Astrocyte (in vitro differentiated cells and primary cell): ENCODE measurements around the gene PRRT2. TPM values are rescaled to one million over a fixed set of nuclear protein-coding genes. Genes with fewer than 3 reads are reported as not detected.

Experiments
- DNase-seq: peaks from one replicate; pipeline ENCODE4 v3.0.0-alpha.2; 2010; ENCODE audit warnings: low read depth
- FAIRE-seq: peaks from 2 replicates; lab custom pipeline; 2011; peaks lifted over from hg19 to GRCh38; lab: Jason Lieb, UNC
- H2AFZ ChIP-seq: 2 replicates; pipeline ENCODE4 v1.6.0; 2012; ENCODE audit warnings: low read depth, low read length, inconsistent platforms
- H3K27ac ChIP-seq: 2 replicates; pipeline ENCODE4 v1.5.1; 2011; ENCODE audit warnings: low read depth, low read length, inconsistent platforms
- H3K27me3 ChIP-seq: 2 replicates; pipeline ENCODE4 v1.6.0; 2011; ENCODE audit warnings: low read length, inconsistent platforms; ENCODE audit not compliant: insufficient read depth
- H3K36me3 ChIP-seq: 2 replicates; pipeline ENCODE4 v1.5.1; 2011; ENCODE audit warnings: low read length, inconsistent platforms; ENCODE audit not compliant: insufficient read depth
- H3K4me1 ChIP-seq: 2 replicates; pipeline ENCODE4 v1.5.1; 2011; ENCODE audit warnings: low read length, inconsistent platforms; ENCODE audit not compliant: insufficient read depth
- H3K4me2 ChIP-seq: 2 replicates; pipeline ENCODE4 v1.6.0; 2012; ENCODE audit warnings: low read length, inconsistent platforms
- H3K4me3 ChIP-seq: 2 replicates; pipeline ENCODE4 v1.5.1; 2011; ENCODE audit warnings: low read depth, mild to moderate bottlenecking, low read length, inconsistent platforms; ENCODE audit not compliant: insufficient read depth
- H3K79me2 ChIP-seq: 2 replicates; pipeline ENCODE4 v1.6.0; 2012; ENCODE audit warnings: mild to moderate bottlenecking, low read length, inconsistent platforms; ENCODE audit not compliant: insufficient read depth
- H3K9ac ChIP-seq: 2 replicates; pipeline ENCODE4 v1.6.0; 2012; ENCODE audit warnings: mild to moderate bottlenecking, low read length, inconsistent platforms
- H3K9me3 ChIP-seq: 2 replicates; pipeline ENCODE4 v1.5.1; 2012; ENCODE audit warnings: low read depth, mild to moderate bottlenecking, low read length, inconsistent platforms; ENCODE audit not compliant: insufficient read depth
- H4K20me1 ChIP-seq: 2 replicates; pipeline ENCODE4 v1.6.0; 2012; ENCODE audit warnings: low read length, inconsistent platforms; ENCODE audit not compliant: insufficient read depth
- H3K27ac Mint-ChIP-seq: one replicate; pipeline ENCODE4 v1.8.0; 2021; ENCODE audit warnings: mild to moderate bottlenecking, mixed read lengths; ENCODE audit not compliant: unreplicated experiment
- H3K27me3 Mint-ChIP-seq: one replicate; pipeline ENCODE4 v1.8.0; 2021; ENCODE audit warnings: low read depth, mixed read lengths; ENCODE audit not compliant: unreplicated experiment
- H3K36me3 Mint-ChIP-seq: one replicate; pipeline ENCODE4 v1.8.0; 2021; ENCODE audit warnings: low read depth, mixed read lengths; ENCODE audit not compliant: unreplicated experiment
- H3K4me1 Mint-ChIP-seq: one replicate; pipeline ENCODE4 v1.8.0; 2021; ENCODE audit warnings: low read depth, mixed read lengths; ENCODE audit not compliant: unreplicated experiment
- H3K4me3 Mint-ChIP-seq: one replicate; pipeline ENCODE4 v1.8.0; 2021; ENCODE audit warnings: mild to moderate bottlenecking, moderate library complexity, mixed read lengths; ENCODE audit not compliant: unreplicated experiment
- H3K9me3 Mint-ChIP-seq: one replicate; pipeline ENCODE4 v1.8.0; 2021; ENCODE audit warnings: mild to moderate bottlenecking, mixed read lengths; ENCODE audit not compliant: unreplicated experiment
- EZH2 ChIP-seq: IDR thresholded peaks from 2 replicates; pipeline ENCODE4 v1.6.1; 2012; ENCODE audit warnings: mild to moderate bottlenecking, low read length, inconsistent platforms; ENCODE audit not compliant: insufficient read depth
- total RNA-seq: library from RNA; stranded (reverse); gene quantifications from 2 replicates; pipeline ENCODE4 v1.2.1, GENCODE V29; 2021
- TF ChIP-seq, protein P1 (sequence below): IDR thresholded peaks from 2 replicates; pipeline ENCODE4 v1.5.1; 2011; ENCODE audit warnings: low read depth, mild to moderate bottlenecking, inconsistent platforms, low read length, moderate library complexity; ENCODE audit not compliant: insufficient read depth

Gene PRRT2
- total RNA-seq, 1 donor from 2014 or later: 6.2 TPM

DNA sequence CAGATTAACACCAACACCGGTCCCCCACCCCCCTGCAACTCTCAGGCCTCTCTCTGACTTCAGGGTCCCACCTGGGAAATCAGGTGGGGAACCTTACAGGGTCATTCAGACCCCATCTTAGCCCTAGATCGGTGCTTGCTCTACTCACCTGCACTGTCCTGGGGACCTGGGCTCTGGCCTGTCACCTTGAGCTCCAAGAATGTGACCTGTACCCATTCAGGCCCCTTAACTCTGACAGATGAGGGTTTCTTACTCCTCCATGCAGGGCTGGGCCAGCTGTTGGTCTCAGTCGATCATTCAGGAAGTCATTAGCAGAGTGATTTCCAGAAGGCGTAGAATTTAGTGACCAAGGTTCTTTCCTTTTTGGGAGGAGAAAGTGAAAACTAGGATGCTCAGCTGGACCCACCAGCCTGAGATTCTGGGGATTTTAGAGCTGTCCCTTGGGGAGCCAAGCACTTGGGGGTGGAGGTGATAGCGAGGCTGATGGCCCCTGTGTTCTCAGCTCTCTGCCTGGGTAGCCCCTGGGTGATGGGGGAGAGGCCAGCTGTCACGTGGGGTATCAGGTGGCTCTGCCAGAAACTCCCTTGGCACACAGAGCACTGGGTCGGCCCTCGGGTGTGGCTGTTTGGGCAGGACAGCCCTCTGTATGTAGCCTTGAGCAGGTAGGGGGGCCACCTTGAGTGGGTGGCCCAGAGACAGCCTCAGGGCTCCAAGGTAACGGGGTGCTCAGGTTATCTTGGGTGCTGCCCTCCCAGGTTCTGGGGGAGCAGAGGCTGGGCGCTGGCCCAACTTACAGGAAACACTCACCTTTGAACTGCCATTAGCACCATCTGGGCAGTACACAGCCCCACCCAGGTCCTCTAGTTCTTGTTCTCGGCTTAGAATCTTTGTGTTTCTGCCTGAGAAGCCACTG, 9.0 kb downstream of the PRRT2 start:
- Mint-ChIP-seq H3K36me3 (peaks cover 8% of the 10 kb centered on the region), H3K27me3 (no peaks in the 10 kb centered on the region), H3K9me3 (no peaks in the 10 kb centered on the region), H3K4me1 (peaks cover 34% of the 10 kb centered on the region), H3K4me3 (peak overlapping the region; percentile 87), H3K27ac (peak overlapping the region; percentile 15)
- Histone ChIP-seq H2AFZ (no peak overlapping the region), H3K4me2 (peak overlapping the region; percentile 92), H4K20me1 (peaks cover 20% of the 10 kb centered on the region), H3K4me1 (peaks cover 62% of the 10 kb centered on the region), H3K27me3 (no peaks in the 10 kb centered on the region), H3K9ac (peak overlapping the region; percentile 79), H3K9me3 (no peaks in the 10 kb centered on the region), H3K4me3 (peak overlapping the region; percentile 85), H3K79me2 (peaks cover 95% of the 10 kb centered on the region), H3K36me3 (peaks cover 4% of the 10 kb centered on the region), H3K27ac (peak overlapping the region; percentile 86)
- TF ChIP-seq EZH2: no peak
- TF ChIP-seq, protein P1, sequence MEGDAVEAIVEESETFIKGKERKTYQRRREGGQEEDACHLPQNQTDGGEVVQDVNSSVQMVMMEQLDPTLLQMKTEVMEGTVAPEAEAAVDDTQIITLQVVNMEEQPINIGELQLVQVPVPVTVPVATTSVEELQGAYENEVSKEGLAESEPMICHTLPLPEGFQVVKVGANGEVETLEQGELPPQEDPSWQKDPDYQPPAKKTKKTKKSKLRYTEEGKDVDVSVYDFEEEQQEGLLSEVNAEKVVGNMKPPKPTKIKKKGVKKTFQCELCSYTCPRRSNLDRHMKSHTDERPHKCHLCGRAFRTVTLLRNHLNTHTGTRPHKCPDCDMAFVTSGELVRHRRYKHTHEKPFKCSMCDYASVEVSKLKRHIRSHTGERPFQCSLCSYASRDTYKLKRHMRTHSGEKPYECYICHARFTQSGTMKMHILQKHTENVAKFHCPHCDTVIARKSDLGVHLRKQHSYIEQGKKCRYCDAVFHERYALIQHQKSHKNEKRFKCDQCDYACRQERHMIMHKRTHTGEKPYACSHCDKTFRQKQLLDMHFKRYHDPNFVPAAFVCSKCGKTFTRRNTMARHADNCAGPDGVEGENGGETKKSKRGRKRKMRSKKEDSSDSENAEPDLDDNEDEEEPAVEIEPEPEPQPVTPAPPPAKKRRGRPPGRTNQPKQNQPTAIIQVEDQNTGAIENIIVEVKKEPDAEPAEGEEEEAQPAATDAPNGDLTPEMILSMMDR: no peak
- no peak for FAIRE-seq
- no peak for DNase-seq

DNA sequence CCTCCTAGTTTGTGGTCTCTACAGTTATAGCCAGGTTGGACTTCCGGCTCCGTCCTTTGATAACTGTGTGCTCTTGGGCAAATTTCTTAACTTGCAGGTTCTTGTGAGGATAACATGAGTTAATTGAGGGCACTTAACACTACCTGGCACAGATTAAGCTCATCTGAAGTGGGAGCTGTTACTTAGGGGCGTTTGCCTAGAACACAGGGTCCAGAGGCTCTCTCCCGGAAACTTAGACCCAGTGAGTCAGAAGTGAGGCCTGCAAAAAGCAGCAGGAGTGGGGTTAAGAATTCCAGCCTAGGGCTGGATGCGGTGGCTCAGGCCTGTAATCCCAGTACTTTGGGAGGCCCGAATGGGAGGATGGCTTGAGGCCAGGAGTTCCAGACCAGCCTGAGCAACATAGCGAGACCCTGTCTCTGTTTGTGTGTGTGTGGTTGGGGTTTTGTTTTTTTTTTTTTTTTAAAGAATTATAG, 9.7 kb downstream of the PRRT2 start:
- Mint-ChIP-seq H3K9me3 (no peaks in the 10 kb centered on the region), H3K27ac (peak overlapping the region; percentile 50), H3K36me3 (peaks cover 8% of the 10 kb centered on the region), H3K4me1 (peaks cover 34% of the 10 kb centered on the region), H3K4me3 (peak overlapping the region; percentile 87), H3K27me3 (no peaks in the 10 kb centered on the region)
- Histone ChIP-seq H3K27ac (peak overlapping the region; percentile 86), H3K79me2 (peaks cover 95% of the 10 kb centered on the region), H3K9me3 (no peaks in the 10 kb centered on the region), H3K4me1 (peaks cover 66% of the 10 kb centered on the region), H4K20me1 (peaks cover 21% of the 10 kb centered on the region), H3K4me2 (peak overlapping the region; percentile 92), H3K4me3 (peak overlapping the region; percentile 85), H3K36me3 (peaks cover 4% of the 10 kb centered on the region), H3K9ac (peak overlapping the region; percentile 79), H3K27me3 (no peaks in the 10 kb centered on the region), H2AFZ (no peak overlapping the region)
- FAIRE-seq (peak; percentile 41), DNase-seq (peak; percentile 85)
- TF ChIP-seq, protein P1: no peak
- no peak for TF ChIP-seq EZH2
